Left lung (tissue), 10 donors: ENCODE data around the gene BLTP3A. TPM values are rescaled to one million over a fixed set of nuclear protein-coding genes. Genes with fewer than 3 reads are reported as not detected.
A peak's percentile ranks its signal among the peaks of the same experiment; 100 is the strongest.

Experiments used
- ATAC-seq: fragments of 200-7000 bp; cut with Tn5 transposase; one replicate; pipeline ENCODE4 v1.9.1; 2020; ENCODE audit warnings: moderate library complexity
- DNase-seq, 4 donors: peaks; one replicate each; pipeline ENCODE4 v3.0.0-alpha.2; 2013 to 2020
- H3K27ac ChIP-seq, 2 donors: fragments of 200-600 bp; sonication (generic) in 1 of 2; one replicate each; pipeline versions ENCODE4 v1.5.0 to v1.8.0; 2020 to 2021
- H3K27me3 ChIP-seq, 2 donors: fragments of 200-600 bp; sonication (generic) in 1 of 2; one replicate each; pipeline versions ENCODE4 v1.5.0 to v1.8.0; 2020 to 2021
- H3K36me3 ChIP-seq, 2 donors: fragments of 200-600 bp; sonication (generic) in 1 of 2; one replicate each; pipeline versions ENCODE4 v1.5.0 to v1.8.0; 2020 to 2021
- H3K4me1 ChIP-seq, 2 donors: fragments of 200-600 bp; one replicate each; pipeline ENCODE4 v1.8.0; 2021
- H3K4me3 ChIP-seq, 2 donors: fragments of 200-600 bp; sonication (generic) in 1 of 2; one replicate each; pipeline versions ENCODE4 v1.5.0 to v1.8.0; 2020 to 2021; ENCODE audit warnings: mild to moderate bottlenecking in 1 of 2
- H3K9me3 ChIP-seq, 2 donors: fragments of 200-600 bp; sonication (generic) in 1 of 2; one replicate each; pipeline versions ENCODE4 v1.5.0 to v1.8.0; 2020 to 2021
- CTCF ChIP-seq, 2 donors: fragments of 200-600 bp; sonication (generic) in 1 of 2; IDR thresholded peaks; one replicate each; pipeline versions ENCODE4 v1.5.0 to v1.8.0; 2021; ENCODE audit warnings: antibody characterized with exemption in 2 of 2
- intact Hi-C, 2 donors: fragments of 100-400 bp; cut with DNase I; formaldehyde crosslinking; loops; one replicate each; pipeline versions ENCODE4 v1.11.2 to v1.14.2; 2022
- polyA plus RNA-seq, 6 donors: library from polyadenylated mRNA; unstranded; fragments of 120-200 nt; gene quantifications; one replicate each; pipeline ENCODE4 v1.2.1, GENCODE V29; 2013; ENCODE audit not compliant: insufficient read length in 6 of 6
- total RNA-seq, 2 donors: library from RNA; stranded (reverse); fragmentation: NEBNext Ultra II Directional; extraction: Animal tissue kit (Norgen Biotek cat#: 25700); gene quantifications; one replicate each; pipeline ENCODE4 v1.2.1, GENCODE V29; 2021
- donor health status: DM: no; HTN: yes; CAD: no.
- donor health status: DM: no; HTN: no; CAD: no.

The BLTP3A gene
- total and polyA plus RNA-seq, 8 donors, result 12.2 to 21.8 (median 13.1) TPM

DNA sequence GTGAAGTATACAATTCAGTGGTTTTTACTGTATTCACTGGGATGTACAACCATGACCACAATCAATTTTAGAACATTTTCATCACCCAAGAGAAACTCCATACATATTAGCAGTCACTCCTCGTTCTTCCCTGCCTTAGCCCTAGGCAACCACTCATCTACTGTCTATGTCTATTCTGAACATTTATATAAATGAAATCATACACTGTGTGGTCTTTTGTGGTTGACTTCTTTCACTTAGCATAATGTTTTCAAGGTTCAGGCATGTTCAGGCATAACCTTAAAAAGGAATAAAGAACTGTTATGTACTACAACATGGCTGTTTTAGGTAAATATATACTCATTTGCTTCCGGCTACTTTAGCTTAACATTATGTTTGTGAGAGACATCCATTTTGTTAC, 37.3 kb downstream of the BLTP3A start:
- H3K4me1 ChIP-seq, result no peaks in the 10 kb centered on the region
- H3K36me3 ChIP-seq, result peaks cover 0 to 85% of the 10 kb centered on the region in 2 donors

GRCh38 chr6:34832942-34833341, 41.1 kb downstream of the BLTP3A start:
- no peak for TF ChIP-seq CTCF (IDR thresholded peaks at IDR 0.05)
- H3K4me1 ChIP-seq, result peaks cover 0 to 18% of the 10 kb centered on the region in 2 donors
- H3K27ac ChIP-seq, result no peak overlapping the region
- intact Hi-C loops, result no loop called here
- no peak overlapping the region for H3K4me3 ChIP-seq
- H3K9me3 ChIP-seq, result no peaks in the 10 kb centered on the region
- H3K27me3 ChIP-seq, result no peaks in the 10 kb centered on the region
- no peak for DNase-seq
- peaks cover 0 to 82% of the 10 kb centered on the region in 2 donors for H3K36me3 ChIP-seq
- no peak for ATAC-seq

More for the DNA sequence above, 37.3 kb downstream of the BLTP3A start:
- no peak for TF ChIP-seq CTCF (IDR thresholded peaks at IDR 0.05)
- no peak for DNase-seq
- no peak for ATAC-seq
- no peaks in the 10 kb centered on the region for H3K27me3 ChIP-seq
- H3K27ac ChIP-seq, result no peak overlapping the region
- no peaks in the 10 kb centered on the region for H3K9me3 ChIP-seq
- intact Hi-C loops, result no loop called here
- H3K4me3 ChIP-seq, result no peak overlapping the region

- Histone ChIP-seq H3K4me3 (no peak overlapping the region), H3K27me3 (no peaks in the 10 kb centered on the region), H3K4me1 (peaks cover 0 to 18% of the 10 kb centered on the region in 2 donors), H3K9me3 (no peaks in the 10 kb centered on the region), H3K36me3 (peaks cover 0 to 67% of the 10 kb centered on the region in 2 donors), H3K27ac (peak overlapping the region in 1 of 2 donors; percentile 55)
- no peak for ATAC-seq
- no peak for TF ChIP-seq CTCF (IDR thresholded peaks at IDR 0.05)
- intact Hi-C loops, result no loop called here
- DNase-seq, result no peak
These were observed 43.1 kb downstream of the BLTP3A start for GRCh38 chr6:34834789-34835518.

GRCh38 chr6:34836008-34836407, 44.1 kb downstream of the BLTP3A start:
- intact Hi-C loops, result no loop called here
- no peak for TF ChIP-seq CTCF (IDR thresholded peaks at IDR 0.05)

DNA sequence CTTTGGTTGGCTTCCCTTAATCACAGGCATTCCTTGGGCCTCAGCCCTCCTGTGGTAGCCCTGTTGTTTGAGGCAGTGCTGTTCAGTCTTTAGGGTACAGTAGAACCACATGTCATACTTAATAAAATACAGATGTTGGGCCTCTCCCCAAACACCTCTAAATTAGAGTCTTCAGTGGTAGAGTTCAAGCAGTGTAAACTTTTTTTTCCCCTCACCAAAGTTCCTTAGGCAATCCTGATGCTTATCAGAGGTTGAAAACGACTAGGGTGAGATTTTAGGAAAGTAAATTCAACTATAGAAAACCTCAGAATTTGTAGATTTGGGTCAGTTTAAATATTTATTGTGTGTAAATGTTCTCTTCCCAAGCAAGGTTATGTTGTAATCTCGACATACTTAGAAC, 44.6 kb downstream of the BLTP3A start:
- no peaks in the 10 kb centered on the region for H3K9me3 ChIP-seq

More at GRCh38 chr6:34836008-34836407, 44.1 kb downstream of the BLTP3A start:
- H3K27me3 ChIP-seq, result no peaks in the 10 kb centered on the region
- DNase-seq (no peak), ATAC-seq (peak; percentile 33)
- no peaks in the 10 kb centered on the region for H3K9me3 ChIP-seq
- peak overlapping the region in 1 of 2 donors; percentile 55 for H3K27ac ChIP-seq
- no peak overlapping the region for H3K4me3 ChIP-seq
- peaks cover 0 to 18% of the 10 kb centered on the region in 2 donors for H3K4me1 ChIP-seq
- peaks cover 0 to 60% of the 10 kb centered on the region in 2 donors for H3K36me3 ChIP-seq

More for the DNA sequence above, 44.6 kb downstream of the BLTP3A start:
- H3K27me3 ChIP-seq, result no peaks in the 10 kb centered on the region
- no peak for TF ChIP-seq CTCF (IDR thresholded peaks at IDR 0.05)
- H3K4me3 ChIP-seq, result no peak overlapping the region
- ATAC-seq (no peak), DNase-seq (no peak)
- peaks cover 0 to 60% of the 10 kb centered on the region in 2 donors for H3K36me3 ChIP-seq
- peak overlapping the region in 1 of 2 donors; percentile 55 for H3K27ac ChIP-seq
- intact Hi-C loops, result no loop called here
- H3K4me1 ChIP-seq, result peaks cover 0 to 18% of the 10 kb centered on the region in 2 donors
